Karpas-422 (cell line): Measurements from ENCODE around the gene TPO. TPM values are rescaled to one million over a fixed set of nuclear protein-coding genes. Genes with fewer than 3 reads are reported as not detected.

Experiments used
- DNase-seq: peaks from one replicate; pipeline ENCODE4 v3.0.0-alpha.2; 2015
- H2AFZ ChIP-seq: fragments of 200-600 bp; sonication (generic); 2 replicates; pipeline ENCODE4 v1.6.1; 2014; ENCODE audit warnings: antibody characterized with exemption, low read length, mixed read lengths
- H3K27ac ChIP-seq: fragments of 200-600 bp; sonication (generic); 2 replicates; pipeline ENCODE4 v1.5.1; 2014; ENCODE audit warnings: mild to moderate bottlenecking, low read length, moderate library complexity
- H3K27me3 ChIP-seq: fragments of 200-600 bp; sonication (generic); 2 replicates; pipeline ENCODE4 v1.6.1; 2014; ENCODE audit warnings: low read length, mixed read lengths
- H3K36me3 ChIP-seq: fragments of 200-600 bp; sonication (generic); 2 replicates; pipeline ENCODE4 v1.6.1; 2014; ENCODE audit warnings: low read length, mixed read lengths; ENCODE audit not compliant: insufficient read depth
- H3K4me1 ChIP-seq: fragments of 200-600 bp; sonication (generic); 2 replicates; pipeline ENCODE4 v1.6.1; 2014; ENCODE audit warnings: mild to moderate bottlenecking, low read length, mixed read lengths
- H3K4me2 ChIP-seq: fragments of 200-600 bp; sonication (generic); 2 replicates; pipeline ENCODE4 v1.6.1; 2014; ENCODE audit warnings: low read length, low read depth, mild to moderate bottlenecking; ENCODE audit not compliant: poor library complexity, severe bottlenecking
- H3K4me3 ChIP-seq: fragments of 200-600 bp; sonication (generic); 2 replicates; pipeline ENCODE4 v1.5.1; 2014; ENCODE audit warnings: mild to moderate bottlenecking, antibody characterized with exemption, low read length, mixed read lengths
- H3K79me2 ChIP-seq: fragments of 200-600 bp; sonication (generic); 2 replicates; pipeline ENCODE4 v1.6.1; 2014; ENCODE audit warnings: mild to moderate bottlenecking, low read length, mixed read lengths
- H3K9ac ChIP-seq: fragments of 200-600 bp; sonication (generic); 2 replicates; pipeline ENCODE4 v1.6.0; 2014; ENCODE audit warnings: low read length
- H3K9me2 ChIP-seq: fragments of 200-600 bp; sonication (generic), shearing (Covaris generic); replicated peaks from 2 replicates; pipeline ENCODE4 v1.6.0; 2014; ENCODE audit warnings: mild to moderate bottlenecking, low read length, moderate library complexity; ENCODE audit not compliant: insufficient read depth
- H3K9me3 ChIP-seq: fragments of 300-700, 200-600 bp; sonication (generic); 2 replicates; pipeline ENCODE4 v1.6.1; 2014; ENCODE audit warnings: low read length, mixed read lengths
- H4K20me1 ChIP-seq: fragments of 200-600 bp; sonication (generic); 2 replicates; pipeline ENCODE4 v1.6.1; 2014; ENCODE audit warnings: mild to moderate bottlenecking, antibody characterized with exemption, low read length, low read depth; ENCODE audit not compliant: insufficient read depth
- total RNA-seq: library from RNA; depleted of rRNA; stranded (reverse); fragments of >200 nt; shearing (Covaris generic); gene quantifications from 2 replicates; pipeline ENCODE4 v1.2.3, GENCODE V29; 2014; ENCODE audit warnings: low replicate concordance

TPO gene
- total RNA-seq, 1 experiment from 2014 or later = not detected

GRCh38 chr2:1590596-1591460, 177.6 kb downstream of the TPO start:
- Histone ChIP-seq H3K9me2 (no peaks in the 10 kb centered on the region), H3K9ac (no peak overlapping the region), H3K9me3 (no peaks in the 10 kb centered on the region), H3K36me3 (no peaks in the 10 kb centered on the region), H3K79me2 (no peaks in the 10 kb centered on the region), H3K27me3 (no peaks in the 10 kb centered on the region), H3K4me1 (no peaks in the 10 kb centered on the region), H2AFZ (no peak overlapping the region), H3K4me2 (no peak overlapping the region), H3K4me3 (no peak overlapping the region), H3K27ac (no peak overlapping the region), H4K20me1 (no peaks in the 10 kb centered on the region)
- DNase-seq = no peak

GRCh38 chr2:1591461-1591770, 178.2 kb downstream of the TPO start:
- Histone ChIP-seq H3K4me3 (no peak overlapping the region), H3K36me3 (no peaks in the 10 kb centered on the region), H3K79me2 (no peaks in the 10 kb centered on the region), H3K9me3 (no peaks in the 10 kb centered on the region; the same call in 1 of the 2 replicates), H4K20me1 (no peaks in the 10 kb centered on the region), H2AFZ (no peak overlapping the region), H3K9ac (no peak overlapping the region), H3K4me2 (no peak overlapping the region), H3K9me2 (no peaks in the 10 kb centered on the region), H3K27me3 (no peaks in the 10 kb centered on the region), H3K4me1 (no peaks in the 10 kb centered on the region), H3K27ac (no peak overlapping the region)
- no peak for DNase-seq
